Mesothelial cell of epicardium (in vitro differentiated cells): ENCODE data around the gene FAIM2. TPM values are rescaled to one million over a fixed set of nuclear protein-coding genes. Genes with fewer than 3 reads are reported as not detected.
A peak's percentile ranks its signal among the peaks of the same experiment; 100 is the strongest.

Experiments used
- DNase-seq, 2 experiments: peaks; one replicate each; pipeline ENCODE4 v3.0.0; 2021; ENCODE audit warnings: low spot score in 2 of 2; ENCODE audit not compliant: unreplicated experiment in 2 of 2
- H3K27ac Mint-ChIP-seq: 2 replicates; pipeline ENCODE4 v1.8.0; 2021; ENCODE audit warnings: mixed read lengths
- H3K27me3 Mint-ChIP-seq: 2 replicates; pipeline ENCODE4 v1.8.0; 2021; ENCODE audit warnings: low read depth, mixed read lengths
- H3K36me3 Mint-ChIP-seq: 2 replicates; pipeline ENCODE4 v1.8.0; 2021; ENCODE audit warnings: mixed read lengths
- H3K4me1 Mint-ChIP-seq: 2 replicates; pipeline ENCODE4 v1.8.0; 2021; ENCODE audit warnings: mixed read lengths
- H3K4me3 Mint-ChIP-seq: 2 replicates; pipeline ENCODE4 v1.8.0; 2021; ENCODE audit warnings: mild to moderate bottlenecking, moderate library complexity, mixed read lengths
- H3K9me3 Mint-ChIP-seq: 2 replicates; pipeline ENCODE4 v1.8.0; 2021; ENCODE audit warnings: mixed read lengths
- CTCF ChIP-seq: fragments of 200-600 bp; sonication (generic); IDR thresholded peaks from one replicate; pipeline ENCODE4 v1.5.0; 2021; ENCODE audit warnings: antibody characterized with exemption; ENCODE audit not compliant: unreplicated experiment
- total RNA-seq: library from RNA; stranded (reverse); gene quantifications from 3 replicates; pipeline ENCODE4 v1.2.1, GENCODE V29; 2021

Gene FAIM2
- total RNA-seq, 1 donor from 2014 or later = 0.13 TPM

GRCh38 chr12:49907352-49907751 is 3.7 kb upstream of the FAIM2 start:
- no peaks in the 10 kb centered on the region for H3K9me3 Mint-ChIP-seq
- no peak overlapping the region for H3K4me3 Mint-ChIP-seq
- TF ChIP-seq CTCF = no peak
- no peak for DNase-seq
- no peaks in the 10 kb centered on the region for H3K36me3 Mint-ChIP-seq
- H3K27me3 Mint-ChIP-seq = peaks cover 36% of the 10 kb centered on the region
- peaks cover 26% of the 10 kb centered on the region for H3K4me1 Mint-ChIP-seq
- peak overlapping the region; percentile 26 for H3K27ac Mint-ChIP-seq

- H3K4me3 Mint-ChIP-seq = no peak overlapping the region
- H3K4me1 Mint-ChIP-seq = peaks cover 23% of the 10 kb centered on the region
- no peaks in the 10 kb centered on the region for H3K36me3 Mint-ChIP-seq
- no peak for DNase-seq
- H3K27me3 Mint-ChIP-seq = peaks cover 46% of the 10 kb centered on the region
- H3K27ac Mint-ChIP-seq = no peak overlapping the region
- H3K9me3 Mint-ChIP-seq = no peaks in the 10 kb centered on the region
- no peak for TF ChIP-seq CTCF
Measured at GRCh38 chr12:49905718-49906314, 2.1 kb upstream of the FAIM2 start.

- Mint-ChIP-seq H3K27me3 (peaks cover 47% of the 10 kb centered on the region), H3K4me3 (peak overlapping the region; percentile 51), H3K36me3 (no peaks in the 10 kb centered on the region), H3K27ac (no peak overlapping the region), H3K4me1 (peaks cover 15% of the 10 kb centered on the region), H3K9me3 (no peaks in the 10 kb centered on the region)
- no peak for TF ChIP-seq CTCF
- DNase-seq = no peak
Measured at GRCh38 chr12:49904601-49905000, 901 bp upstream of the FAIM2 start.

- Mint-ChIP-seq H3K4me3 (peak overlapping the region; percentile 32), H3K36me3 (no peaks in the 10 kb centered on the region), H3K4me1 (peaks cover 7% of the 10 kb centered on the region), H3K27me3 (peaks cover 45% of the 10 kb centered on the region), H3K9me3 (no peaks in the 10 kb centered on the region), H3K27ac (no peak overlapping the region)
- no peak for DNase-seq
- no peak for TF ChIP-seq CTCF
Measured at GRCh38 chr12:49903351-49903699, 375 bp downstream of the FAIM2 start.

- no peaks in the 10 kb centered on the region for H3K9me3 Mint-ChIP-seq
- no peak overlapping the region for H3K27ac Mint-ChIP-seq
- no peak for DNase-seq
- H3K4me1 Mint-ChIP-seq = peaks cover 7% of the 10 kb centered on the region
- H3K4me3 Mint-ChIP-seq = peak overlapping the region; percentile 32
- H3K27me3 Mint-ChIP-seq = peaks cover 45% of the 10 kb centered on the region
- no peak for TF ChIP-seq CTCF
- no peaks in the 10 kb centered on the region for H3K36me3 Mint-ChIP-seq
Measured at GRCh38 chr12:49902399-49903350, 1.0 kb downstream of the FAIM2 start.
